HEK293 (cell line): ENCODE measurements around the gene C22orf15.

ENCODE experiments used
- CTCF ChIA-PET: fragments of 350-600 bp; formaldehyde crosslinking; extraction: SDS; loops from one replicate; lab custom pipeline; 2021; ENCODE audit warnings: antibody characterized with exemption; lab: Yijun Ruan, JAX
- POLR2A ChIA-PET: fragments of 300-600 bp; formaldehyde crosslinking; extraction: SDS; loops from one replicate; lab custom pipeline; 2020; ENCODE audit warnings: antibody characterized with exemption, inconsistent platforms; lab: Yijun Ruan, JAX
- H3K27ac ChIP-seq: fragments of 200-500 bp; sonication (Bioruptor generic); 2 replicates; pipeline ENCODE4 v1.5.1; 2014; ENCODE audit warnings: low read depth, low read length, control low read depth, inconsistent platforms; ENCODE audit errors: extremely low read depth
- H3K36me3 ChIP-seq, 2 experiments: fragments of 200-500 bp in 1 of 2; sonication (Bioruptor generic) in 1 of 2; 1 replicate in 1 of 2; 2 replicates in 1 of 2; pipeline ENCODE4 v1.5.1; 2014 to 2017; ENCODE audit warnings: inconsistent platforms in 2 of 2, low read length in 2 of 2; ENCODE audit not compliant: control insufficient read depth in 2 of 2, insufficient read depth in 1 of 2
- H3K4me1 ChIP-seq: fragments of 200-500 bp; sonication (Bioruptor generic); 2 replicates; pipeline ENCODE4 v1.5.1; 2014; ENCODE audit warnings: mild to moderate bottlenecking, low read length, inconsistent platforms; ENCODE audit not compliant: control insufficient read depth, insufficient read depth
- H3K4me3 ChIP-seq: 2 replicates; pipeline ENCODE4 v1.5.1; 2011; ENCODE audit warnings: low read depth, mild to moderate bottlenecking, control low read depth, low read length, moderate library complexity
- H3K9me3 ChIP-seq: fragments of 200-500 bp; sonication (Bioruptor generic); 2 replicates; pipeline ENCODE4 v1.5.1; 2014; ENCODE audit warnings: low read depth, low read length, inconsistent platforms; ENCODE audit not compliant: control insufficient read depth, insufficient read depth
- GLI4 ChIP-seq: fragments of 450-650 bp; formaldehyde crosslinking; IDR thresholded peaks from 2 replicates; pipeline ENCODE4 v1.5.1; 2016; ENCODE audit warnings: missing biosample characterization, missing genetic modification characterization
- GLIS1 ChIP-seq: fragments of 450-650 bp; formaldehyde crosslinking; IDR thresholded peaks from 2 replicates; pipeline ENCODE4 v1.5.1; 2016; ENCODE audit warnings: missing biosample characterization, missing genetic modification characterization
- GLIS2 ChIP-seq: fragments of 450-650 bp; formaldehyde crosslinking; IDR thresholded peaks from 2 replicates; pipeline ENCODE4 v1.5.1; 2016; ENCODE audit warnings: missing biosample characterization, missing genetic modification characterization
- HOXA7 ChIP-seq: sonication (generic); formaldehyde crosslinking; IDR thresholded peaks from 2 replicates; pipeline ENCODE4 v1.8.1; 2022; ENCODE audit warnings: missing genetic modification reagents, borderline replicate concordance
- INSM2 ChIP-seq: fragments of 450-650 bp; formaldehyde crosslinking; IDR thresholded peaks from 2 replicates; pipeline ENCODE4 v1.5.1; 2016; ENCODE audit warnings: missing biosample characterization, missing genetic modification characterization
- KLF1 ChIP-seq: fragments of 450-650 bp; formaldehyde crosslinking; IDR thresholded peaks from 2 replicates; pipeline ENCODE4 v1.5.1; 2016; ENCODE audit warnings: missing biosample characterization, missing genetic modification characterization
- SALL2 ChIP-seq: fragments of 450-650 bp; formaldehyde crosslinking; IDR thresholded peaks from 2 replicates; pipeline ENCODE4 v1.5.0; 2017; ENCODE audit warnings: missing biosample characterization, mild to moderate bottlenecking, missing genetic modification characterization, borderline replicate concordance
- SP2 ChIP-seq: fragments of 450-650 bp; formaldehyde crosslinking; IDR thresholded peaks from 2 replicates; pipeline ENCODE4 v1.5.1; 2016; ENCODE audit warnings: missing biosample characterization, missing genetic modification characterization
- SP7 ChIP-seq: fragments of 450-650 bp; formaldehyde crosslinking; IDR thresholded peaks from 2 replicates; pipeline ENCODE4 v1.5.1; 2016; ENCODE audit warnings: missing biosample characterization, missing genetic modification characterization
- ZBTB20 ChIP-seq: fragments of 450-650 bp; formaldehyde crosslinking; IDR thresholded peaks from 2 replicates; pipeline ENCODE4 v1.5.1; 2016; ENCODE audit warnings: missing biosample characterization, missing genetic modification characterization
- ZBTB48 ChIP-seq: fragments of 450-650 bp; formaldehyde crosslinking; IDR thresholded peaks from 2 replicates; pipeline ENCODE4 v1.5.1; 2016; ENCODE audit warnings: missing biosample characterization, missing genetic modification characterization
- ZFP69B ChIP-seq: fragments of 450-650 bp; formaldehyde crosslinking; IDR thresholded peaks from 2 replicates; pipeline ENCODE4 v1.5.1; 2016; ENCODE audit warnings: missing biosample characterization, missing genetic modification characterization
- ZNF133 ChIP-seq: fragments of 450-650 bp; formaldehyde crosslinking; IDR thresholded peaks from 2 replicates; pipeline ENCODE4 v1.5.1; 2016; ENCODE audit warnings: missing biosample characterization, missing genetic modification characterization
- ZNF140 ChIP-seq: fragments of 450-650 bp; formaldehyde crosslinking; IDR thresholded peaks from 2 replicates; pipeline ENCODE4 v1.5.1; 2016; ENCODE audit warnings: missing biosample characterization, missing genetic modification characterization
- ZNF26 ChIP-seq: fragments of 450-650 bp; formaldehyde crosslinking; IDR thresholded peaks from 2 replicates; pipeline ENCODE4 v1.5.1; 2016; ENCODE audit warnings: missing biosample characterization, missing genetic modification characterization
- ZNF266 ChIP-seq: fragments of 450-650 bp; formaldehyde crosslinking; IDR thresholded peaks from 2 replicates; pipeline ENCODE4 v1.5.1; 2016; ENCODE audit warnings: missing biosample characterization, missing genetic modification characterization, low read depth
- ZNF335 ChIP-seq: fragments of 450-650 bp; formaldehyde crosslinking; conservative IDR thresholded peaks from 2 replicates; pipeline ENCODE4 v1.5.1; 2016; ENCODE audit warnings: missing biosample characterization, missing genetic modification characterization
- ZNF37A ChIP-seq: fragments of 450-650 bp; IDR thresholded peaks from 2 replicates; pipeline ENCODE4 v1.5.1; 2018; ENCODE audit warnings: missing biosample characterization, missing genetic modification characterization
- ZNF426 ChIP-seq: fragments of 450-650 bp; formaldehyde crosslinking; IDR thresholded peaks from 2 replicates; pipeline ENCODE4 v1.5.1; 2017; ENCODE audit warnings: missing biosample characterization, missing genetic modification characterization, mild to moderate bottlenecking, inconsistent platforms, moderate library complexity
- ZNF558 ChIP-seq: fragments of 450-650 bp; formaldehyde crosslinking; IDR thresholded peaks from 2 replicates; pipeline ENCODE4 v1.5.1; 2016; ENCODE audit warnings: missing biosample characterization, missing genetic modification characterization
- ZNF585B ChIP-seq: fragments of 450-650 bp; formaldehyde crosslinking; IDR thresholded peaks from 2 replicates; pipeline ENCODE4 v1.5.1; 2016; ENCODE audit warnings: missing biosample characterization, missing genetic modification characterization
- ZNF664 ChIP-seq: fragments of 450-650 bp; formaldehyde crosslinking; IDR thresholded peaks from 2 replicates; pipeline ENCODE4 v1.5.1; 2016; ENCODE audit warnings: missing biosample characterization, missing genetic modification characterization
- ZNF747 ChIP-seq: fragments of 450-650 bp; formaldehyde crosslinking; IDR thresholded peaks from 2 replicates; pipeline ENCODE4 v1.5.1; 2016; ENCODE audit warnings: missing biosample characterization, missing genetic modification characterization
- ZNF792 ChIP-seq: fragments of 450-650 bp; formaldehyde crosslinking; IDR thresholded peaks from 2 replicates; pipeline ENCODE4 v1.5.1; 2016; ENCODE audit warnings: missing biosample characterization, missing genetic modification characterization
- ZNF837 ChIP-seq: fragments of 450-650 bp; formaldehyde crosslinking; IDR thresholded peaks from 2 replicates; pipeline ENCODE4 v1.5.1; 2016; ENCODE audit warnings: missing biosample characterization, missing genetic modification characterization
- TF ChIP-seq, protein P1 (sequence below): fragments of 450-650 bp; formaldehyde crosslinking; IDR thresholded peaks from 2 replicates; pipeline ENCODE4 v1.5.1; 2016; ENCODE audit warnings: missing biosample characterization, missing genetic modification characterization
- TF ChIP-seq, protein P2 (sequence below): fragments of 450-650 bp; formaldehyde crosslinking; IDR thresholded peaks from 2 replicates; pipeline ENCODE4 v1.5.1; 2016; ENCODE audit warnings: missing biosample characterization, missing genetic modification characterization
- TF ChIP-seq, protein P3 (sequence below): fragments of 450-650 bp; formaldehyde crosslinking; IDR thresholded peaks from 2 replicates; pipeline ENCODE4 v1.5.1; 2017; ENCODE audit warnings: missing biosample characterization, missing genetic modification characterization

Gene C22orf15

DNA sequence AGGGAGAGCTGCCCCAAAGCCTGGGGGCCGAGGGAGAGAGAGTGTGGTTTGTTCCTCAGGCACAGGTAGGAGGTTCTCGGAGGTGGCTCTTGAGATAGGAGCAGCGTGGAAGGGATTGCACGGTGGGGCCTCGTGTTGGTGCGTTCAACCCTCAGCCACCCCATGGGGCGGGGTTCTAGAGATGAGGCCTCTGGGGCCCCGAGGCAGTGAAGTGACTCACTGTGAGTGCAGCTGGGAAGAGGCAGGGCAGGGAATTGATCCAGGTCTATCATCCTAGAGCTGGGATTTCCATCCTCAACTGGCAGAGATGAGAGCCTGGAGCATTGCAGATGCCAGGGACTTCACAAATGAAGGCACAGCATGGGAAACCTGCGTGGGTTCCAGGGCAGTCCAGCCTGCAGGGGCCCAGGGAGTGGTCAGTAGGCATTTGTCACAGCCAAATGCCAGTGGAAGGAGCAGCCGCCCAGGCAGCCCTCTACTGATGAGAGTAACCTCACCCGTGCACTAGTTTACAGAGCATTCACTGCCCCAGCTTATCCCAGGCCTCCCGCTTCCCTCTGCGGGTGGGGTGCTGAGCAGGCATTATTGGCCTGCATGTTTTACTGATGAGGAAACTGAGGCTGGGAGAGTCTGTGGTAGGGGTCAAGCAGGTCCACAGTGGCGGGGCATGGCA, 18.9 kb downstream of the C22orf15 start (continued):
- TF ChIP-seq, protein P1, sequence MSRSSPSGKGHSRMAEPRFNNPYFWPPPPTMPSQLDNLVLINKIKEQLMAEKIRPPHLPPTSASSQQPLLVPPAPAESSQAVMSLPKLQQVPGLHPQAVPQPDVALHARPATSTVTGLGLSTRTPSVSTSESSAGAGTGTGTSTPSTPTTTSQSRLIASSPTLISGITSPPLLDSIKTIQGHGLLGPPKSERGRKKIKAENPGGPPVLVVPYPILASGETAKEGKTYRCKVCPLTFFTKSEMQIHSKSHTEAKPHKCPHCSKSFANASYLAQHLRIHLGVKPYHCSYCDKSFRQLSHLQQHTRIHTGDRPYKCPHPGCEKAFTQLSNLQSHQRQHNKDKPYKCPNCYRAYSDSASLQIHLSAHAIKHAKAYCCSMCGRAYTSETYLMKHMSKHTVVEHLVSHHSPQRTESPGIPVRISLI (tag by site-specific recombination) = no peak
- TF ChIP-seq ZBTB20 (tag by site-specific recombination) (peak; percentile 43; the same call in 1 of the 2 replicates), ZNF792 (tag by site-specific recombination) (no peak), ZNF664 (tag by site-specific recombination) (no peak), ZNF133 (tag by site-specific recombination) (no peak), ZNF26 (tag by site-specific recombination) (no peak), ZFP69B (0 out of 2 replicates have a peak, but pooled peaks have one; percentile 23), ZNF837 (no peak), SP2 (peak; percentile 17; the same call in 1 of the 2 replicates), GLIS1 (0 out of 2 replicates have a peak, but pooled peaks have one; percentile 14), KLF1 (peak; percentile 64), ZNF335 (tag by site-specific recombination) (peak; percentile 42), SALL2 (no peak), SP7 (tag by site-specific recombination) (0 out of 2 replicates have a peak, but pooled peaks have one; percentile 23), ZNF747 (tag by site-specific recombination) (no peak), ZNF558 (tag by site-specific recombination) (no peak), ZNF585B (tag by site-specific recombination) (peak; percentile 24), ZBTB48 (tag by site-specific recombination) (peak; percentile 48; the same call in 1 of the 2 replicates)
- TF ChIP-seq, protein P2, sequence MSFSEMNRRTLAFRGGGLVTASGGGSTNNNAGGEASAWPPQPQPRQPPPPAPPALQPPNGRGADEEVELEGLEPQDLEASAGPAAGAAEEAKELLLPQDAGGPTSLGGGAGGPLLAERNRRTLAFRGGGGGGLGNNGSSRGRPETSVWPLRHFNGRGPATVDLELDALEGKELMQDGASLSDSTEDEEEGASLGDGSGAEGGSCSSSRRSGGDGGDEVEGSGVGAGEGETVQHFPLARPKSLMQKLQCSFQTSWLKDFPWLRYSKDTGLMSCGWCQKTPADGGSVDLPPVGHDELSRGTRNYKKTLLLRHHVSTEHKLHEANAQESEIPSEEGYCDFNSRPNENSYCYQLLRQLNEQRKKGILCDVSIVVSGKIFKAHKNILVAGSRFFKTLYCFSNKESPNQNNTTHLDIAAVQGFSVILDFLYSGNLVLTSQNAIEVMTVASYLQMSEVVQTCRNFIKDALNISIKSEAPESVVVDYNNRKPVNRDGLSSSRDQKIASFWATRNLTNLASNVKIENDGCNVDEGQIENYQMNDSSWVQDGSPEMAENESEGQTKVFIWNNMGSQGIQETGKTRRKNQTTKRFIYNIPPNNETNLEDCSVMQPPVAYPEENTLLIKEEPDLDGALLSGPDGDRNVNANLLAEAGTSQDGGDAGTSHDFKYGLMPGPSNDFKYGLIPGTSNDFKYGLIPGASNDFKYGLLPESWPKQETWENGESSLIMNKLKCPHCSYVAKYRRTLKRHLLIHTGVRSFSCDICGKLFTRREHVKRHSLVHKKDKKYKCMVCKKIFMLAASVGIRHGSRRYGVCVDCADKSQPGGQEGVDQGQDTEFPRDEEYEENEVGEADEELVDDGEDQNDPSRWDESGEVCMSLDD (tag by site-specific recombination) = no peak
- TF ChIP-seq, protein P3, sequence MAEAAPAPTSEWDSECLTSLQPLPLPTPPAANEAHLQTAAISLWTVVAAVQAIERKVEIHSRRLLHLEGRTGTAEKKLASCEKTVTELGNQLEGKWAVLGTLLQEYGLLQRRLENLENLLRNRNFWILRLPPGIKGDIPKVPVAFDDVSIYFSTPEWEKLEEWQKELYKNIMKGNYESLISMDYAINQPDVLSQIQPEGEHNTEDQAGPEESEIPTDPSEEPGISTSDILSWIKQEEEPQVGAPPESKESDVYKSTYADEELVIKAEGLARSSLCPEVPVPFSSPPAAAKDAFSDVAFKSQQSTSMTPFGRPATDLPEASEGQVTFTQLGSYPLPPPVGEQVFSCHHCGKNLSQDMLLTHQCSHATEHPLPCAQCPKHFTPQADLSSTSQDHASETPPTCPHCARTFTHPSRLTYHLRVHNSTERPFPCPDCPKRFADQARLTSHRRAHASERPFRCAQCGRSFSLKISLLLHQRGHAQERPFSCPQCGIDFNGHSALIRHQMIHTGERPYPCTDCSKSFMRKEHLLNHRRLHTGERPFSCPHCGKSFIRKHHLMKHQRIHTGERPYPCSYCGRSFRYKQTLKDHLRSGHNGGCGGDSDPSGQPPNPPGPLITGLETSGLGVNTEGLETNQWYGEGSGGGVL (tag by site-specific recombination) = peak; percentile 71

GRCh38 chr22:23782252-23782651, 19.5 kb downstream of the C22orf15 start:
- no peak overlapping the region for H3K4me3 ChIP-seq
- no peaks in the 10 kb centered on the region; the same call in 1 of the 2 replicates for H3K4me1 ChIP-seq
- H3K36me3 ChIP-seq = no peaks in the 10 kb centered on the region
- H3K9me3 ChIP-seq = no peaks in the 10 kb centered on the region
- POLR2A ChIA-PET = no interaction called here
- H3K27ac ChIP-seq = no peak overlapping the region
- CTCF ChIA-PET = no interaction called here
- TF ChIP-seq ZNF266 (tag by site-specific recombination) (no peak), HOXA7 (CRISPR knock-in tag) (no peak), ZNF558 (tag by site-specific recombination) (no peak), GLIS2 (tag by site-specific recombination) (no peak), ZNF26 (tag by site-specific recombination) (no peak), ZNF426 (tag by site-specific recombination) (no peak), GLI4 (no peak), ZNF37A (no peak), INSM2 (no peak), KLF1 (no peak), ZNF140 (tag by site-specific recombination) (no peak)
